B cell (primary cell): ENCODE measurements around the gene TMEM222. TPM values are rescaled to one million over a fixed set of nuclear protein-coding genes. Genes with fewer than 3 reads are reported as not detected.
"Not testable (repeated sequence)": the region's sequence is repeated elsewhere in the genome, so short reads cannot be mapped to it uniquely, and the experiment has no call there.

ENCODE experiments used
- ATAC-seq: fragments of 200-7000 bp; cut with Tn5 transposase; one replicate; pipeline ENCODE4 v1.10.0; 2021; ENCODE audit warnings: low read depth, mild to moderate bottlenecking, moderate number of reproducible peaks, moderate library complexity
- CTCF ChIA-PET: fragments of 350-600 bp; sonication (Branson Sonifier 250); formaldehyde crosslinking; loops from one replicate; lab custom pipeline; 2021; ENCODE audit warnings: antibody characterized with exemption, inconsistent platforms; lab: Charles Lee
- POLR2A ChIA-PET: fragments of 350-600 bp; sonication (Branson Sonifier 250); formaldehyde crosslinking; loops from one replicate; lab custom pipeline; 2021; ENCODE audit warnings: antibody characterized with exemption; lab: Charles Lee
- DNase-seq: peaks from one replicate; pipeline ENCODE4 v3.0.0; 2013
- H2AFZ ChIP-seq: 2 replicates; pipeline ENCODE4 v1.6.1; 2012; ENCODE audit warnings: mild to moderate bottlenecking, low read depth, low read length; ENCODE audit not compliant: insufficient read depth, poor library complexity, severe bottlenecking
- H3K27ac ChIP-seq, 2 donors: 1 replicate in 1 of 2; 2 replicates in 1 of 2; pipeline ENCODE4 v1.5.1; 2012 to 2013; ENCODE audit warnings: low read length in 2 of 2, mild to moderate bottlenecking in 2 of 2, moderate library complexity in 1 of 2
- H3K27me3 ChIP-seq, 4 experiments: fragments of 200-600 bp in 1 of 4; sonication (generic) in 1 of 4; replicated peaks in 1 of 4; 1 replicate in 2 of 4; 2 replicates in 2 of 4; pipeline versions ENCODE4 v1.6.1 to v1.7.0; 2013 to 2016; ENCODE audit warnings: low read length in 3 of 4, mild to moderate bottlenecking in 2 of 4, mixed read lengths in 1 of 4, moderate library complexity in 1 of 4; ENCODE audit not compliant: insufficient read depth in 4 of 4, control insufficient read depth in 3 of 4; ENCODE audit errors: control extremely low read depth in 1 of 4
- H3K36me3 ChIP-seq, 2 experiments: replicated peaks in 1 of 2; 1 replicate in 1 of 2; 2 replicates in 1 of 2; pipeline versions ENCODE4 v1.6.1 to v1.7.1; 2013; ENCODE audit warnings: low read length in 1 of 2; ENCODE audit not compliant: insufficient read depth in 2 of 2, control insufficient read depth in 1 of 2; ENCODE audit errors: control extremely low read depth in 1 of 2, extremely low read depth in 1 of 2
- H3K4me1 ChIP-seq, 2 donors: fragments of 200-600 bp in 1 of 2; sonication (generic) in 1 of 2; 1 replicate in 1 of 2; 2 replicates in 1 of 2; pipeline versions ENCODE4 v1.5.1 to v1.6.1; 2013 to 2017; ENCODE audit warnings: low read length in 2 of 2; ENCODE audit not compliant: control insufficient read depth in 2 of 2, insufficient read depth in 2 of 2
- H3K4me2 ChIP-seq: replicated peaks from 2 replicates; pipeline ENCODE3; 2012; ENCODE audit warnings: mild to moderate bottlenecking, low read depth, low read length; ENCODE audit not compliant: poor library complexity, severe bottlenecking
- H3K4me3 ChIP-seq, 5 experiments: fragments of 200-600 bp in 1 of 5; sonication (generic) in 1 of 5; 1 replicate in 3 of 5; 2 replicates in 2 of 5; pipeline versions ENCODE4 v1.5.1 to v1.7.0; 2011 to 2016; ENCODE audit warnings: low read length in 4 of 5, mild to moderate bottlenecking in 4 of 5, low read depth in 2 of 5, control low read depth in 1 of 5, moderate library complexity in 1 of 5; ENCODE audit not compliant: insufficient read depth in 1 of 5; ENCODE audit errors: control extremely low read depth in 1 of 5, extremely low read depth in 1 of 5
- H3K79me2 ChIP-seq: fragments of 200-600 bp; sonication (generic); one replicate; pipeline ENCODE4 v1.6.0; 2016; ENCODE audit warnings: low read length; ENCODE audit not compliant: control insufficient read depth, insufficient read depth
- H3K9ac ChIP-seq: fragments of 200-600 bp; sonication (generic); 2 replicates; pipeline ENCODE4 v1.6.1; 2017; ENCODE audit warnings: mild to moderate bottlenecking, low read length, moderate library complexity
- H3K9me3 ChIP-seq, 3 donors: one replicate each; pipeline versions ENCODE4 v1.6.1 to v1.7.1; 2013; ENCODE audit warnings: low read length in 2 of 3; ENCODE audit not compliant: control insufficient read depth in 2 of 3, insufficient read depth in 1 of 3; ENCODE audit errors: control extremely low read depth in 1 of 3
- H4K20me1 ChIP-seq: 2 replicates; pipeline ENCODE4 v1.6.0; 2012; ENCODE audit warnings: mild to moderate bottlenecking, low read length; ENCODE audit not compliant: insufficient read depth, control insufficient read depth, poor library complexity, severe bottlenecking
- H3K27ac Mint-ChIP-seq: one replicate; pipeline ENCODE4 v1.8.0; 2021; ENCODE audit warnings: mixed read lengths
- H3K27me3 Mint-ChIP-seq: one replicate; pipeline ENCODE4 v1.8.0; 2021; ENCODE audit warnings: mixed read lengths
- H3K4me1 Mint-ChIP-seq: one replicate; pipeline ENCODE4 v1.8.0; 2021; ENCODE audit warnings: mixed read lengths
- H3K4me3 Mint-ChIP-seq: one replicate; pipeline ENCODE4 v1.8.0; 2021; ENCODE audit warnings: mixed read lengths
- H3K9me3 Mint-ChIP-seq: one replicate; pipeline ENCODE4 v1.8.0; 2022; ENCODE audit warnings: mixed read lengths; ENCODE audit not compliant: insufficient read depth
- EZH2 ChIP-seq: IDR thresholded peaks from 2 replicates; pipeline ENCODE4 v1.6.1; 2012; ENCODE audit warnings: borderline replicate concordance, low read depth, mild to moderate bottlenecking, moderate library complexity, low read length; ENCODE audit not compliant: insufficient read depth, poor library complexity, severe bottlenecking
- WGBS: methylation state at CpG from one replicate; pipeline ENCODE4 v1.1.5; 2013; ENCODE audit warnings: missing lambda C conversion rate; ENCODE audit not compliant: insufficient coverage; 5-methylcytosine and 5-hydroxymethylcytosine counted together
- intact Hi-C: fragments of 100-400 bp; cut with micrococcal nuclease; formaldehyde crosslinking; loops from one replicate; pipeline ENCODE4 v1.10.0; 2022
- polyA plus RNA-seq: library from polyadenylated mRNA; depleted of rRNA; stranded (reverse); fragments of >200 nt; gene quantifications from 2 replicates; pipeline ENCODE4 v1.2.3, GENCODE V29; 2012
- small RNA-seq: library from RNA; depleted of rRNA; stranded (forward); fragments of <200 nt; gene quantifications from one replicate; pipeline ENCODE3, GENCODE V24; 2012; ENCODE audit warnings: low replicate concordance, low read depth; ENCODE audit not compliant: insufficient read length
- total RNA-seq, 2 donors: library from RNA; stranded (reverse); fragments of 120-200 nt in 1 of 2; gene quantifications; 1 replicate in 1 of 2; 2 replicates in 1 of 2; pipeline versions ENCODE4 v1.2.3 to v1.2.4, GENCODE V29; 2013 to 2022

The TMEM222 gene
- total and polyA plus RNA-seq, 2 donors (not counting 1 experiment from before 2014, with no cell fraction given): 44.2 to 80.9 TPM

GRCh38 chr1:27383661-27384060, 61.7 kb downstream of the TMEM222 start:
- WGBS: 92% methylated on average over 13 of the region's 13 CpGs
- ChIA-PET POLR2A (interaction anchor here (0.7 to 1.3 kb wide), 2 partner anchors 14 to 19 kb away, joined by 4 to 6 read pairs; no protein-coding TSS in a partner anchor), CTCF (interaction anchor here (0.5 to 9.4 kb wide), 7 partner anchors 11 to 383 kb away, joined by 3 to 297 read pairs (median 16); partner anchors contain the start of gene MAP3K6)
- no peaks in the 10 kb centered on the region for H3K79me2 ChIP-seq
- no peak for TF ChIP-seq EZH2
- H3K27ac ChIP-seq: no peak overlapping the region
- H3K27me3 ChIP-seq: no peaks in the 10 kb centered on the region
- no peak overlapping the region for H3K9ac ChIP-seq
- ATAC-seq (no peak), DNase-seq (no peak)
- H3K4me3 ChIP-seq: no peak overlapping the region
- Mint-ChIP-seq H3K27me3 (peaks cover 6% of the 10 kb centered on the region), H3K4me1 (peaks cover 12% of the 10 kb centered on the region), H3K9me3 (no peaks in the 10 kb centered on the region), H3K27ac (no peak overlapping the region), H3K4me3 (no peak overlapping the region)
- no peaks in the 10 kb centered on the region for H4K20me1 ChIP-seq
- peaks cover 0 to 4% (median 0%) of the 10 kb centered on the region in 3 donors for H3K9me3 ChIP-seq
- H2AFZ ChIP-seq: no peak overlapping the region
- peaks cover 8 to 12% of the 10 kb centered on the region in 2 donors for H3K4me1 ChIP-seq
- H3K36me3 ChIP-seq: no peaks in the 10 kb centered on the region
- H3K4me2 ChIP-seq: peak overlapping the region; percentile 42
- intact Hi-C loops: no loop called here

GRCh38 chr1:27384797-27385196, 62.8 kb downstream of the TMEM222 start:
- H3K4me3 Mint-ChIP-seq, H2AFZ ChIP-seq, DNase-seq, H3K9me3 ChIP-seq, H4K20me1 ChIP-seq, H3K9me3 Mint-ChIP-seq, H3K4me3 ChIP-seq, intact Hi-C loops, H3K4me2 ChIP-seq, ATAC-seq, H3K27ac ChIP-seq, H3K36me3 ChIP-seq, H3K27me3 ChIP-seq, H3K9ac ChIP-seq, H3K79me2 ChIP-seq, H3K27ac Mint-ChIP-seq, POLR2A ChIA-PET, H3K27me3 Mint-ChIP-seq: not testable (repeated sequence)
- H3K4me1 Mint-ChIP-seq: peaks cover 13% of the 10 kb centered on the region
- no CpG with 5 or more reads among the region's 3 CpGs for WGBS
- H3K4me1 ChIP-seq: peaks cover 8 to 12% of the 10 kb centered on the region in 2 donors
- CTCF ChIA-PET: interaction anchor here (0.8 to 9.4 kb wide), 7 partner anchors 10 to 86 kb away, joined by 3 to 297 read pairs (median 16); partner anchors contain the start of gene MAP3K6

Small RNA genes within 50 kb of the gene (small RNA-seq; reads per million reads assigned to genes)
- not detected for gene RNU6-48P

Other genes with a start within 250 kb of the TMEM222 start
- gene SLC9A1, start 167.0 kb upstream of the TMEM222 start, total RNA-seq: 18.3 and 22.5 TPM in 2 replicates
- gene SLC9A1, start 167.0 kb upstream of the TMEM222 start, polyA plus RNA-seq: 7.3 and 8.8 TPM in 2 replicates
- gene WDTC1, start 87.5 kb upstream of the TMEM222 start, total RNA-seq: 69.1 and 70.9 TPM in 2 replicates
- gene WDTC1, start 87.5 kb upstream of the TMEM222 start, polyA plus RNA-seq: 27.6 and 32.5 TPM in 2 replicates
- gene SYTL1, start 19.9 kb downstream of the TMEM222 start, total RNA-seq: 156 and 159 TPM in 2 replicates
- gene SYTL1, start 19.9 kb downstream of the TMEM222 start, polyA plus RNA-seq: 444 and 459 TPM in 2 replicates
- gene MAP3K6, start 44.8 kb downstream of the TMEM222 start, total RNA-seq: 8.1 and 9.4 TPM in 2 replicates
- 10.3 and 11.0 TPM in 2 replicates for gene MAP3K6, start 44.8 kb downstream of the TMEM222 start, polyA plus RNA-seq
- not detected in 2 replicates for gene FCN3, start 52.7 kb downstream of the TMEM222 start, total RNA-seq
- gene FCN3, start 52.7 kb downstream of the TMEM222 start, polyA plus RNA-seq: not detected in 2 replicates
- gene CD164L2, start 61.2 kb downstream of the TMEM222 start, total RNA-seq: not detected in 2 replicates
- not detected in 2 replicates for gene CD164L2, start 61.2 kb downstream of the TMEM222 start, polyA plus RNA-seq
- not detected in 2 replicates for gene GPR3, start 70.5 kb downstream of the TMEM222 start, total RNA-seq
- 3.3 and 4.1 TPM in 2 replicates for gene GPR3, start 70.5 kb downstream of the TMEM222 start, polyA plus RNA-seq
- gene WASF2, start 168.0 kb downstream of the TMEM222 start, total RNA-seq: 166 and 169 TPM in 2 replicates
- gene WASF2, start 168.0 kb downstream of the TMEM222 start, polyA plus RNA-seq: 59.5 and 67.4 TPM in 2 replicates